B cell (primary cell): ENCODE measurements around the gene BID. TPM values are rescaled to one million over a fixed set of nuclear protein-coding genes. Genes with fewer than 3 reads are reported as not detected.

Experiments
- ATAC-seq: fragments of 200-7000 bp; cut with Tn5 transposase; one replicate; pipeline ENCODE4 v1.10.0; 2021; ENCODE audit warnings: low read depth, mild to moderate bottlenecking, moderate number of reproducible peaks, moderate library complexity
- CTCF ChIA-PET: fragments of 350-600 bp; sonication (Branson Sonifier 250); formaldehyde crosslinking; loops from one replicate; lab custom pipeline; 2021; ENCODE audit warnings: antibody characterized with exemption, inconsistent platforms; lab: Charles Lee
- POLR2A ChIA-PET: fragments of 350-600 bp; sonication (Branson Sonifier 250); formaldehyde crosslinking; loops from one replicate; lab custom pipeline; 2021; ENCODE audit warnings: antibody characterized with exemption; lab: Charles Lee
- DNase-seq: peaks from one replicate; pipeline ENCODE4 v3.0.0; 2013
- H2AFZ ChIP-seq: 2 replicates; pipeline ENCODE4 v1.6.1; 2012; ENCODE audit warnings: mild to moderate bottlenecking, low read depth, low read length; ENCODE audit not compliant: insufficient read depth, poor library complexity, severe bottlenecking
- H3K27ac ChIP-seq, 2 donors: 1 replicate in 1 of 2; 2 replicates in 1 of 2; pipeline ENCODE4 v1.5.1; 2012 to 2013; ENCODE audit warnings: low read length in 2 of 2, mild to moderate bottlenecking in 2 of 2, moderate library complexity in 1 of 2
- H3K27me3 ChIP-seq, 4 experiments: fragments of 200-600 bp in 1 of 4; sonication (generic) in 1 of 4; replicated peaks in 1 of 4; 1 replicate in 2 of 4; 2 replicates in 2 of 4; pipeline versions ENCODE4 v1.6.1 to v1.7.0; 2013 to 2016; ENCODE audit warnings: low read length in 3 of 4, mild to moderate bottlenecking in 2 of 4, mixed read lengths in 1 of 4, moderate library complexity in 1 of 4; ENCODE audit not compliant: insufficient read depth in 4 of 4, control insufficient read depth in 3 of 4; ENCODE audit errors: control extremely low read depth in 1 of 4
- H3K36me3 ChIP-seq, 2 experiments: replicated peaks in 1 of 2; 1 replicate in 1 of 2; 2 replicates in 1 of 2; pipeline versions ENCODE4 v1.6.1 to v1.7.1; 2013; ENCODE audit warnings: low read length in 1 of 2; ENCODE audit not compliant: insufficient read depth in 2 of 2, control insufficient read depth in 1 of 2; ENCODE audit errors: control extremely low read depth in 1 of 2, extremely low read depth in 1 of 2
- H3K4me1 ChIP-seq, 2 donors: fragments of 200-600 bp in 1 of 2; sonication (generic) in 1 of 2; 1 replicate in 1 of 2; 2 replicates in 1 of 2; pipeline versions ENCODE4 v1.5.1 to v1.6.1; 2013 to 2017; ENCODE audit warnings: low read length in 2 of 2; ENCODE audit not compliant: control insufficient read depth in 2 of 2, insufficient read depth in 2 of 2
- H3K4me2 ChIP-seq: replicated peaks from 2 replicates; pipeline ENCODE3; 2012; ENCODE audit warnings: mild to moderate bottlenecking, low read depth, low read length; ENCODE audit not compliant: poor library complexity, severe bottlenecking
- H3K4me3 ChIP-seq, 5 experiments: fragments of 200-600 bp in 1 of 5; sonication (generic) in 1 of 5; 1 replicate in 3 of 5; 2 replicates in 2 of 5; pipeline versions ENCODE4 v1.5.1 to v1.7.0; 2011 to 2016; ENCODE audit warnings: low read length in 4 of 5, mild to moderate bottlenecking in 4 of 5, low read depth in 2 of 5, control low read depth in 1 of 5, moderate library complexity in 1 of 5; ENCODE audit not compliant: insufficient read depth in 1 of 5; ENCODE audit errors: control extremely low read depth in 1 of 5, extremely low read depth in 1 of 5
- H3K79me2 ChIP-seq: fragments of 200-600 bp; sonication (generic); one replicate; pipeline ENCODE4 v1.6.0; 2016; ENCODE audit warnings: low read length; ENCODE audit not compliant: control insufficient read depth, insufficient read depth
- H3K9ac ChIP-seq: fragments of 200-600 bp; sonication (generic); 2 replicates; pipeline ENCODE4 v1.6.1; 2017; ENCODE audit warnings: mild to moderate bottlenecking, low read length, moderate library complexity
- H3K9me3 ChIP-seq, 3 donors: one replicate each; pipeline versions ENCODE4 v1.6.1 to v1.7.1; 2013; ENCODE audit warnings: low read length in 2 of 3; ENCODE audit not compliant: control insufficient read depth in 2 of 3, insufficient read depth in 1 of 3; ENCODE audit errors: control extremely low read depth in 1 of 3
- H4K20me1 ChIP-seq: 2 replicates; pipeline ENCODE4 v1.6.0; 2012; ENCODE audit warnings: mild to moderate bottlenecking, low read length; ENCODE audit not compliant: insufficient read depth, control insufficient read depth, poor library complexity, severe bottlenecking
- H3K27ac Mint-ChIP-seq: one replicate; pipeline ENCODE4 v1.8.0; 2021; ENCODE audit warnings: mixed read lengths
- H3K27me3 Mint-ChIP-seq: one replicate; pipeline ENCODE4 v1.8.0; 2021; ENCODE audit warnings: mixed read lengths
- H3K4me1 Mint-ChIP-seq: one replicate; pipeline ENCODE4 v1.8.0; 2021; ENCODE audit warnings: mixed read lengths
- H3K4me3 Mint-ChIP-seq: one replicate; pipeline ENCODE4 v1.8.0; 2021; ENCODE audit warnings: mixed read lengths
- H3K9me3 Mint-ChIP-seq: one replicate; pipeline ENCODE4 v1.8.0; 2022; ENCODE audit warnings: mixed read lengths; ENCODE audit not compliant: insufficient read depth
- CTCF ChIP-seq: fragments of 200-600 bp; IDR thresholded peaks from one replicate; pipeline ENCODE4 v1.8.0; 2022; ENCODE audit warnings: antibody characterized with exemption, mild to moderate bottlenecking
- EZH2 ChIP-seq: IDR thresholded peaks from 2 replicates; pipeline ENCODE4 v1.6.1; 2012; ENCODE audit warnings: borderline replicate concordance, low read depth, mild to moderate bottlenecking, moderate library complexity, low read length; ENCODE audit not compliant: insufficient read depth, poor library complexity, severe bottlenecking
- WGBS: methylation state at CpG from one replicate; pipeline ENCODE4 v1.1.5; 2013; ENCODE audit warnings: missing lambda C conversion rate; ENCODE audit not compliant: insufficient coverage; 5-methylcytosine and 5-hydroxymethylcytosine counted together
- intact Hi-C: fragments of 100-400 bp; cut with micrococcal nuclease; formaldehyde crosslinking; loops from one replicate; pipeline ENCODE4 v1.10.0; 2022
- polyA plus RNA-seq: library from polyadenylated mRNA; depleted of rRNA; stranded (reverse); fragments of >200 nt; gene quantifications from 2 replicates; pipeline ENCODE4 v1.2.3, GENCODE V29; 2012
- total RNA-seq, 2 donors: library from RNA; stranded (reverse); fragments of 120-200 nt in 1 of 2; gene quantifications; 1 replicate in 1 of 2; 2 replicates in 1 of 2; pipeline versions ENCODE4 v1.2.3 to v1.2.4, GENCODE V29; 2013 to 2022

BID gene
- total and polyA plus RNA-seq, 2 donors (not counting 1 experiment from before 2014, with no cell fraction given): 17.5 to 23.3 TPM

- no peak overlapping the region for H3K4me2 ChIP-seq
- ATAC-seq: no peak
- Mint-ChIP-seq H3K27ac (no peak overlapping the region), H3K9me3 (no peaks in the 10 kb centered on the region), H3K27me3 (no peaks in the 10 kb centered on the region), H3K4me3 (no peak overlapping the region), H3K4me1 (no peaks in the 10 kb centered on the region)
- no peak for TF ChIP-seq EZH2
- TF ChIP-seq CTCF: no peak
- no peaks in the 10 kb centered on the region for H3K79me2 ChIP-seq
- no peak overlapping the region for H3K9ac ChIP-seq
- no peaks in the 10 kb centered on the region for H4K20me1 ChIP-seq
- H3K27me3 ChIP-seq: no peaks in the 10 kb centered on the region
- H3K27ac ChIP-seq: no peak overlapping the region
- H3K4me3 ChIP-seq: no peak overlapping the region
- POLR2A ChIA-PET: no interaction called here
- no peaks in the 10 kb centered on the region for H3K4me1 ChIP-seq
- H3K36me3 ChIP-seq: peaks cover 4 to 29% of the 10 kb centered on the region in 2 experiments
- intact Hi-C loops: no loop called here
- no CpG with 5 or more reads among the region's 5 CpGs for WGBS
- no peak overlapping the region for H2AFZ ChIP-seq
- DNase-seq: no peak
- no peaks in the 10 kb centered on the region for H3K9me3 ChIP-seq
- CTCF ChIA-PET: no interaction called here
Observed at GRCh38 chr22:17695986-17696385, 78.3 kb downstream of the BID start.

- DNase-seq: no peak
- no peak overlapping the region for H3K9ac ChIP-seq
- H2AFZ ChIP-seq: no peak overlapping the region
- intact Hi-C loops: no loop called here
- TF ChIP-seq EZH2: no peak
- TF ChIP-seq CTCF: no peak
- H3K36me3 ChIP-seq: peaks cover 4 to 31% of the 10 kb centered on the region in 2 experiments
- H3K4me3 Mint-ChIP-seq: no peak overlapping the region
- 100% methylated on average over 3 of the region's 6 CpGs for WGBS
- no peaks in the 10 kb centered on the region for H3K9me3 Mint-ChIP-seq
- no peaks in the 10 kb centered on the region for H3K79me2 ChIP-seq
- no peak overlapping the region for H3K27ac ChIP-seq
- H3K4me2 ChIP-seq: no peak overlapping the region
- no peaks in the 10 kb centered on the region for H3K27me3 Mint-ChIP-seq
- no peak overlapping the region for H3K27ac Mint-ChIP-seq
- ATAC-seq: no peak
- CTCF ChIA-PET: no interaction called here
- no peaks in the 10 kb centered on the region for H3K4me1 Mint-ChIP-seq
- no peaks in the 10 kb centered on the region for H4K20me1 ChIP-seq
- no peaks in the 10 kb centered on the region for H3K4me1 ChIP-seq
- H3K4me3 ChIP-seq: no peak overlapping the region
- POLR2A ChIA-PET: no interaction called here
- no peaks in the 10 kb centered on the region for H3K9me3 ChIP-seq
- H3K27me3 ChIP-seq: no peaks in the 10 kb centered on the region
Observed at GRCh38 chr22:17694752-17695151, 79.5 kb downstream of the BID start.
